Astrocyte (in vitro differentiated cells and primary cell): ENCODE results near the gene QRFP. TPM values are rescaled to one million over a fixed set of nuclear protein-coding genes. Genes with fewer than 3 reads are reported as not detected.

Source experiments
- DNase-seq: peaks from one replicate; pipeline ENCODE4 v3.0.0-alpha.2; 2010; ENCODE audit warnings: low read depth
- FAIRE-seq: peaks from 2 replicates; lab custom pipeline; 2011; peaks lifted over from hg19 to GRCh38; lab: Jason Lieb, UNC
- H2AFZ ChIP-seq: 2 replicates; pipeline ENCODE4 v1.6.0; 2012; ENCODE audit warnings: low read depth, low read length, inconsistent platforms
- H3K27ac ChIP-seq: 2 replicates; pipeline ENCODE4 v1.5.1; 2011; ENCODE audit warnings: low read depth, low read length, inconsistent platforms
- H3K27me3 ChIP-seq: 2 replicates; pipeline ENCODE4 v1.6.0; 2011; ENCODE audit warnings: low read length, inconsistent platforms; ENCODE audit not compliant: insufficient read depth
- H3K36me3 ChIP-seq: 2 replicates; pipeline ENCODE4 v1.5.1; 2011; ENCODE audit warnings: low read length, inconsistent platforms; ENCODE audit not compliant: insufficient read depth
- H3K4me1 ChIP-seq: 2 replicates; pipeline ENCODE4 v1.5.1; 2011; ENCODE audit warnings: low read length, inconsistent platforms; ENCODE audit not compliant: insufficient read depth
- H3K4me2 ChIP-seq: 2 replicates; pipeline ENCODE4 v1.6.0; 2012; ENCODE audit warnings: low read length, inconsistent platforms
- H3K4me3 ChIP-seq: 2 replicates; pipeline ENCODE4 v1.5.1; 2011; ENCODE audit warnings: low read depth, mild to moderate bottlenecking, low read length, inconsistent platforms; ENCODE audit not compliant: insufficient read depth
- H3K79me2 ChIP-seq: 2 replicates; pipeline ENCODE4 v1.6.0; 2012; ENCODE audit warnings: mild to moderate bottlenecking, low read length, inconsistent platforms; ENCODE audit not compliant: insufficient read depth
- H3K9ac ChIP-seq: 2 replicates; pipeline ENCODE4 v1.6.0; 2012; ENCODE audit warnings: mild to moderate bottlenecking, low read length, inconsistent platforms
- H3K9me3 ChIP-seq: 2 replicates; pipeline ENCODE4 v1.5.1; 2012; ENCODE audit warnings: low read depth, mild to moderate bottlenecking, low read length, inconsistent platforms; ENCODE audit not compliant: insufficient read depth
- H4K20me1 ChIP-seq: 2 replicates; pipeline ENCODE4 v1.6.0; 2012; ENCODE audit warnings: low read length, inconsistent platforms; ENCODE audit not compliant: insufficient read depth
- H3K27ac Mint-ChIP-seq: one replicate; pipeline ENCODE4 v1.8.0; 2021; ENCODE audit warnings: mild to moderate bottlenecking, mixed read lengths; ENCODE audit not compliant: unreplicated experiment
- H3K27me3 Mint-ChIP-seq: one replicate; pipeline ENCODE4 v1.8.0; 2021; ENCODE audit warnings: low read depth, mixed read lengths; ENCODE audit not compliant: unreplicated experiment
- H3K36me3 Mint-ChIP-seq: one replicate; pipeline ENCODE4 v1.8.0; 2021; ENCODE audit warnings: low read depth, mixed read lengths; ENCODE audit not compliant: unreplicated experiment
- H3K4me1 Mint-ChIP-seq: one replicate; pipeline ENCODE4 v1.8.0; 2021; ENCODE audit warnings: low read depth, mixed read lengths; ENCODE audit not compliant: unreplicated experiment
- H3K4me3 Mint-ChIP-seq: one replicate; pipeline ENCODE4 v1.8.0; 2021; ENCODE audit warnings: mild to moderate bottlenecking, moderate library complexity, mixed read lengths; ENCODE audit not compliant: unreplicated experiment
- H3K9me3 Mint-ChIP-seq: one replicate; pipeline ENCODE4 v1.8.0; 2021; ENCODE audit warnings: mild to moderate bottlenecking, mixed read lengths; ENCODE audit not compliant: unreplicated experiment
- CTCF ChIP-seq: IDR thresholded peaks from 2 replicates; pipeline ENCODE4 v1.5.1; 2011; ENCODE audit warnings: low read depth, mild to moderate bottlenecking, inconsistent platforms, low read length, moderate library complexity; ENCODE audit not compliant: insufficient read depth
- EZH2 ChIP-seq: IDR thresholded peaks from 2 replicates; pipeline ENCODE4 v1.6.1; 2012; ENCODE audit warnings: mild to moderate bottlenecking, low read length, inconsistent platforms; ENCODE audit not compliant: insufficient read depth
- total RNA-seq: library from RNA; stranded (reverse); gene quantifications from 2 replicates; pipeline ENCODE4 v1.2.1, GENCODE V29; 2021

The QRFP gene
- total RNA-seq, 1 donor from 2014 or later = not detected

- Histone ChIP-seq H3K79me2 (no peaks in the 10 kb centered on the region), H4K20me1 (peaks cover 11% of the 10 kb centered on the region), H3K4me2 (no peak overlapping the region), H3K9ac (no peak overlapping the region), H2AFZ (no peak overlapping the region), H3K4me1 (peaks cover 6% of the 10 kb centered on the region), H3K36me3 (no peaks in the 10 kb centered on the region), H3K9me3 (peaks cover 3% of the 10 kb centered on the region), H3K27me3 (peaks cover 43% of the 10 kb centered on the region), H3K4me3 (no peak overlapping the region), H3K27ac (no peak overlapping the region)
- H3K27me3 Mint-ChIP-seq = peaks cover 68% of the 10 kb centered on the region
- DNase-seq = no peak
- peaks cover 5% of the 10 kb centered on the region for H3K9me3 Mint-ChIP-seq
- H3K36me3 Mint-ChIP-seq = no peaks in the 10 kb centered on the region
- no peak overlapping the region for H3K4me3 Mint-ChIP-seq
- H3K27ac Mint-ChIP-seq = no peak overlapping the region
- no peak for FAIRE-seq
- H3K4me1 Mint-ChIP-seq = peaks cover 12% of the 10 kb centered on the region
- no peak for TF ChIP-seq EZH2
- no peak for TF ChIP-seq CTCF
Observed at GRCh38 chr9:130944510-130945058, 48.0 kb upstream of the QRFP start.

- peaks cover 63% of the 10 kb centered on the region for H3K27me3 Mint-ChIP-seq
- FAIRE-seq = no peak
- H3K4me1 ChIP-seq = peaks cover 6% of the 10 kb centered on the region
Observed at GRCh38 chr9:130943777-130944176, 47.2 kb upstream of the QRFP start.

More at GRCh38 chr9:130943777-130944176, 47.2 kb upstream of the QRFP start:
- H3K9me3 ChIP-seq = no peaks in the 10 kb centered on the region
- H3K4me1 Mint-ChIP-seq = peaks cover 12% of the 10 kb centered on the region
- no peak overlapping the region for H3K27ac ChIP-seq
- H3K79me2 ChIP-seq = no peaks in the 10 kb centered on the region
- no peaks in the 10 kb centered on the region for H3K36me3 Mint-ChIP-seq
- no peak for DNase-seq
- H3K36me3 ChIP-seq = no peaks in the 10 kb centered on the region
- no peak overlapping the region for H3K4me3 ChIP-seq
- peaks cover 41% of the 10 kb centered on the region for H3K27me3 ChIP-seq
- no peak overlapping the region for H3K4me3 Mint-ChIP-seq
- H4K20me1 ChIP-seq = peaks cover 11% of the 10 kb centered on the region
- no peak overlapping the region for H2AFZ ChIP-seq
- peaks cover under 1% of the 10 kb centered on the region for H3K9me3 Mint-ChIP-seq
- TF ChIP-seq EZH2 = no peak
- no peak for TF ChIP-seq CTCF
- no peak overlapping the region for H3K27ac Mint-ChIP-seq
- H3K9ac ChIP-seq = no peak overlapping the region
- H3K4me2 ChIP-seq = no peak overlapping the region
